Mucosa of gallbladder (tissue), 1 donor: Measurements from ENCODE around the gene SOSTDC1. TPM values are rescaled to one million over a fixed set of nuclear protein-coding genes. Genes with fewer than 3 reads are reported as not detected.
"Not testable (repeated sequence)": the region's sequence is repeated elsewhere in the genome, so short reads cannot be mapped to it uniquely, and the experiment has no call there.

Experiments used
- DNase-seq: peaks from one replicate; pipeline ENCODE4 v3.0.0-alpha.2; 2020; ENCODE audit warnings: low spot score
- total RNA-seq: library from RNA; stranded (reverse); gene quantifications from one replicate; pipeline ENCODE4 v1.2.1, GENCODE V29; 2021
- donor health status: DM: no; HTN: no; CAD: no.

Gene SOSTDC1, protein sequence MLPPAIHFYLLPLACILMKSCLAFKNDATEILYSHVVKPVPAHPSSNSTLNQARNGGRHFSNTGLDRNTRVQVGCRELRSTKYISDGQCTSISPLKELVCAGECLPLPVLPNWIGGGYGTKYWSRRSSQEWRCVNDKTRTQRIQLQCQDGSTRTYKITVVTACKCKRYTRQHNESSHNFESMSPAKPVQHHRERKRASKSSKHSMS
- total RNA-seq: 0.12 TPM

- DNase-seq: no peak
Measured at GRCh38 chr7:16465469-16466361, at the start of gene SOSTDC1. SOSTDC1 (minus strand) TSS chr7:16465738; CDS start chr7:16465668, 70 bp downstream.

GRCh38 chr7:16514729-16515128, 49.2 kb upstream of the SOSTDC1 start:
- DNase-seq: no peak

- no peak for DNase-seq
Measured at GRCh38 chr7:16514271-16514670, 48.7 kb upstream of the SOSTDC1 start.

DNA sequence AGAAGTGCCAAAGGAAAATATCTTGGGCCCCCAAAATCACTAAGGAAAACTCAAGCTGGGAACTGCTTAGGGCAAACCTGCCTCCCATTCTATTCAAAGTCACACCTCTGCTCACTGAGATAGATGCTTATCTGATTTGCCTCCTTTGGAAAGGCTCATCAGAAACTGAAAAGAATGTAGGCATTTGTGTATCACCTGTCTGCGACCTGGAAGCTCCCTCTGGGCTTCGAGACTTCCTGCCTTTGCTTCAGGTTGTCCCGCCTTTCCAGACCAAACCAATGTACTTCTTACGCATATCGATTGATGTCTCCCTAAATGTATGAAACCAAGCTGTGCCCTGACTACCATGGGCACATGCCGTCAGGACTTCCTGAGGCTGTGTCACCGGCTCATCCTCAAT, 46.6 kb upstream of the SOSTDC1 start:
- DNase-seq: no peak

- no peak for DNase-seq
Measured at GRCh38 chr7:16511314-16511713, 45.8 kb upstream of the SOSTDC1 start.

- DNase-seq: no peak
Measured at GRCh38 chr7:16509829-16510228, 44.3 kb upstream of the SOSTDC1 start.

DNA sequence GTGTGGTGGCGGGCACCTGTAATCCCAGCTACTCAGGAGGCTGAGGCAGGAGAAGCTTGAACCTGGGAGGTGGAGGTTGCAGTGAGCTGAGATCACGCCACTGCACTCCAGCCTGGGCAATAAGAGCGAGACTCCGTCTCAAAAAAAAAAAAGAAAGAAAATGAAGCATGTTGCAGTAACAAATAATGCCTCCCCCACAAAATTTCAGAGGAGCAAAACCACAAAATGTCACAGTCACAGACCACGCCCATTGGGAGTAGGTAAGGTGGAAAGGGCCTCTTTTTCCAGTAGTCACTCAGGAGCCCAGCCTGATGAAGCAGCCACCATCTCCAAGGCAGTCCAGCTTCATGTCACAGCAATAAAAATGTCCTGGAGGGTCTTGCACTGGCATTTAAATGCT, 40.9 kb upstream of the SOSTDC1 start:
- DNase-seq: not testable (repeated sequence)

DNA sequence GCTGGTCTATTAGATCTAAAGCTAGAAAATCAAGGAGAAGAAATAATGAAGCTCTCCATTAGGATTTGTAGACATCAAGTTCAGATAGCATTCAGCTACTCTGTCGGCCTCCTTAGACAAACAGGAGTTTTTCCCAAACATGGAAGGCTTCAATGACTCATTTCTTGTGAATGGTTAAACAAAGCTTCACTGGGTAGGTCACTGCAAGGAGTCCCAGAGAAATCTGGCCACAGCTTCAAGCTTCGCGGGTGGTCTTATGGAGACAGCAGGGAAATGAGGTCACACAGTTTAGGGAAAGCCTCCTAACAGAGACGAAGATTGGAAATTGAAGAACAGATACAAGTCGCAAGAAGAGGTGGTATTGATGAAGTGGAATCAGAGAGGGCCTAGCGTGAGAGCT, 38.5 kb upstream of the SOSTDC1 start:
- no peak for DNase-seq

GRCh38 chr7:16502303-16502702, 36.8 kb upstream of the SOSTDC1 start:
- DNase-seq: no peak

DNA sequence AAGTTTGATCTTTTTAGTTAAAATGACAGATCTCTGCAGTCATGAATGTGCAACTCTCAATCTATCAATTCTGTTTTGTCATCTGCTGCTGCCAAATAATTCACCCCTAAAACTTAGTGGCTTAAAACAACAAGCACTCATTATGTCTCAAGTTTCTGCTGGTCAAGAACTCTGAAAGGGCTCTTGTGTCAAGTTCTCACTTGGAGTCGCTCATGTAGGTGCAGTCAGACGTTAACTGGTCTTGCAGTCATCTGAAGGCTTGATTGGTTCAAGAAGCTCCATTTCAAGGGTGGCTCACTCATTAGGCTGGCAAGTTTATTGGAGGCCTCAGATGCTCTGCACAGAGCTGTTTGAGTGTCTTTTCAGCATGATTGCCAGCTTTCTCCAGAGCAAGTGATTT, 32.6 kb upstream of the SOSTDC1 start:
- no peak for DNase-seq

GRCh38 chr7:16494955-16495719, 29.6 kb upstream of the SOSTDC1 start:
- DNase-seq: no peak

DNA sequence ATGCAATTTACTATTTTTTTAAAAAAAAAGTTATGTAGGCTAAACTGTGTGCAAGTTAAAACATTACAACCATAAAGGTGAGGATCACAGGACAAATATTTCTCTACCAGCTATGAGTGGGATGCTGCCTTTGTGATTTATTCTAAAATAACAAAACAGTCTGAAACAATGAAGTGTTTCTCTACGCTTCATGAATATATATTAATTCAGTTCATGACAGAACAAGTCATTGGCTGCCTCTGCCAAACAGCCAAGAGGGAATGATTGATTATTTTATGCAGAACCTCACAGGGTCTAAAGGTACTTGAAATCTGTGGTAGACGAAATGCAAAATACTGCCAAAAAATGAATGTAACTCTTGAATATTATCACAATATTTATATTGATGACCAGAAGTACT, 29.0 kb upstream of the SOSTDC1 start:
- no peak for DNase-seq

- no peak for DNase-seq
Measured at GRCh38 chr7:16493266-16493665, 27.7 kb upstream of the SOSTDC1 start.

DNA sequence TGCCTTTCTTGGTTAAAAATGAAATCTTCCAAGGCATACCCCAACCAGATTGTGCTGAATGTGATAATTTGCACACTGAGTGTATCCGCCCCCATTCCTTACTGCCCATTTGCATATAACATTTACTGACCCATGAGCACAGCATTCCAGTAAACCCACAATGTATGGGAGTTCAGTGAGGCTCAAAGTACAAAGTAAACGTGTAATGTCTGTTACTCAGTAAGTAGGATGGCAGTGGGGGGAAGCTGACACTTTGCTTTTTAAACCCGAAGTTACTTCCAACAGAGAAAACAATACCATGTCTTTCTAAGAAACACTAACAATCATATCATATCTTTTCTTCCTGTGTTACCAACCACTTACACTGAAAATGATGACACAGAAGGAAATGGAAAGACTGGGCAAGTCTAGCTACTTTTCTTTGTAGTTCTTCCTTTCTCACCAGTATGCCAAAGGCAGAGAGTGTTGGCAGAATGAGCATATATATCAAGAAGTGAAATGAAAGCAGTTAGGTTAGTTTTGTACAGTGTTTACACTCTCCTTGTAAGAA, 27.1 kb upstream of the SOSTDC1 start:
- no peak for DNase-seq

DNA sequence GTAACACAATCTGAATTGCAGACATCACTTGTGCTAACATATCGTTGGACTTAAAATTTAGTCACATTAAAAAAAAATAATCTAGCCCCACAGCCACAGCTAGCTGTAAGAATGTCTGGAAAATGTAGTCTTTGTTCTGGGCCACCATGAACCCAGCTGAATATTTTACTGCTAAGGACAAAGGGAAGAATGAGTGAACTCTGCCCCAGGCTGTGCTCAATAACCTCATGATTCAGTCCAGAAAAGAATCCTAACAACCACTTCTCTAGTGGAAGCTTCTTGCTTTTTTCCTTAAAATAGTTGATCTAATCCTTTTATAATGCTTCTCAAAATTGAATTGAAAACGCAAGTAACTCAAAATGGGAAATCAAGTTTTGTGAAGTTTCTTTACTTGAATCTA, 25.6 kb upstream of the SOSTDC1 start:
- no peak for DNase-seq

DNA sequence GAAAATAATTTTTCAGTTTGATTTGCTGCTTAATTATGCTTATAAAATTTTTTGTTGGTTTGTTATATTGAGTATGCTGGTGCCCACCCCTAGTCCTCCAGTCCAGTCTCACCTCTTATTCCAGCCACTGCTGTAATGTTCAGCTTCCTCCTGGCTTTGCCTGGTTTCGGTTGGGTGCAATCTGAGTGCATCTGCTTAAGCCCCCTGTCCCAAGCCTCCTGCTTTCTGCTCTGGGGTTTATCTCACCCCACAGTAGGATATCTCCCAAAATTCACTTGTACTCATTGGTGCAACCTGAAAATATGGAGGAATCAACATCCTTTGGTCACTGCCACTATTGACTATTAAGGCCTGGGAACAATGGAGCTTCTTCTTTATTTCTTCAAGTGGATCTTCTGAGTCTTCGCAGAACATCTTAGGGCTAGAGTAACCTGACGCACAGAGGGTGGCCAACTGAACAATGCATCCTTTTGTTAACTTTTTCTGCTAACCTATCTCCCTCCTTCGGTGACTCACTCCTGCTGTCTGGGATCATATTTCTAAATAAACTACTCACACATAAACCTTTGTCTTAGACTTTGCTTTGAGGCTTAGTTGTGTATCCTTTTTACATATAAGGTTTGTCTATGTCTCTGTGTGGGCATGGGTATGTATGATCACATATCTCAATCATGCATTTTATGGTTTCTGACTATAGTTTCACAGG, 19.1 kb upstream of the SOSTDC1 start:
- no peak for DNase-seq

GRCh38 chr7:16479591-16479990, 14.1 kb upstream of the SOSTDC1 start:
- no peak for DNase-seq

DNA sequence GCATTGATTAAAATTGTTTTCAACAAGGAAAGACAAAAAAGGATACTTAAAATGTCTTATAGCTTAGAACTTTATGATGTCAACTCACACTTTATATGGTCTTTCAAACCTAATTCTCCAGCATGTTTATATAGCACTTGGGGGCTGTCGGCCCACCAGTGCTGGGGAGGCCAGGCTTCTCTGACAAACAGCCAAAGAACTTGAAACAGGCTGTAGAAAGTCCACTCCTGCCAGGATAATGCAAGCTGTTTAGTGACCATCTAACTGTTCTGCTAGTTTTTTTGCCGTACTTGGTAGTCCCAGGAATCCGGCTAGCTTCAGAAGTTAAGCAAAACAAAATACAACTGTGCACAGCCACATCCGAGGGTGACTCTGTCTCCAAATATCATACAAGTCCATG, 13.6 kb upstream of the SOSTDC1 start:
- no peak for DNase-seq

DNA sequence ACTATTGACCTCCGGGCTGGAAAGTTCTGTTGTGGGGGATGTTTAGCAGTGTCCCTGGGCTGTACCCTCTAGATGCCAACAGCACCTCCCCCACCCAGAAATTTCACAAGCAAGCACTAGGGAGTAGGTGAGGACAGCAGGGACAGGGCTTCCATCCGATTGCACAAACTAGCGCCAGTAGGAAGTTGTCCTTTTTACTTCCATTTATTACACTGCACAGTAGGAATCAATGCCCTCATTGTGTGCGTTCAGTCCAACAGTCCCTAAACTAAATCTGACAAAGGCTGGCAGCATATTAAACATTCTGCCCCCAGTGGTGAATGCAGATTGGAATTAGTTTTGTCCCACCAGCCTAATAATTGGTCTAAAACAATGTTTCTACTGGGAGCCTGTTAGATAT, 6.4 kb upstream of the SOSTDC1 start:
- no peak for DNase-seq

DNA sequence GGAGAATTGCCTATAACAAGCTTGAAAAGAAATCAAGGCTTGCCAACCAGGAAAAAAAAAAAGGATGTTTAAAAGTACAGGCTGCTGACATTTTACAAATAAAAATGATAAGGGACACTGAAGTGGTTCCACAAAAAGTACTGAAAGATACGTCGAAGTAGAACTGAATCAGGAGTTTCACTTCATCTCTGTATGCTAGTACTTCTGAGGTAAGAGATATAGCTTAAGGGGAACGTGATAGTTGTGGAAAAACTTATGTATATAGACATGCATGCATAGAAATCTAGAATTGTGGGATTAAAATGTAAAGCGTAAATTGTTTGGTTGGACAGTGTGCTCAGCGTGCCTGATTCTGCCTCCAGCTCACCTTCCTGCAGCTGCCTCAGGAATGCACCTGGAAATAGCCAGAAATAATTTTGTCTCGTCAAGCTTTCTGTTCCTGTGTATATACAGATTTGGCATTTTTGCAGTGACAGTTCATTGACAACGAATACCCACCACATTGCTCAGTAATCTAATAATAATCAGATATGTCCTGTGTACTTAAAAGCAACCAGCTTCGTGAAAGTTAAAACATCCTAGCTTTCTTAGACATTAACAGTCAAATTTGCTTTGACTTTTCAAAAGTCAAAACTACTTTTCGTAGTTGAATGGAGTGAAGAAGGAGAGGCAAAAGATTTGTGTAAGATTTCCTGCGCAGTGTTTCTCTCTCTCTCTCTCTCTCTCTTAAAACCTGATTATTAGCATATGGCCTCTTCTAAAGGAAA, 1.4 kb downstream of the SOSTDC1 start:
- DNase-seq: no peak

DNA sequence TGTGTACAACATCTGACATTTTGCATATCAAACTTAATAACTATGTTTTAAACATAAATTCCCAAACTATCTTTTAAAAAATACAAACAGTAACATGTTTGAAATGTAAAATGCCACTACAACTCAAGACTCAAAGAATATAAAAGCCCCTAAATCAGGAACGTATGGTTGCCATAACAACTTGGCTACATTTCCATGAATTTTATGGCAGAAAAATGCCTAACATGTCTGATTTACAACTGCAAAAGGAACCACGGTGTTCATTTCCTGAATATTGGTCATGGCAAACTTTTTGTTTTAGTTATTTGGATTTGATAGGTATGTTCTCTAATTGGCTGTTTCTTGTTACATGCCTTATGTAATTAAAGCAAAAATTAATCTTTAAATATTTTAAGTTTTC, 2.0 kb downstream of the SOSTDC1 start:
- DNase-seq: no peak
